ENCODE results near the gene HSPA1A.
A peak's percentile ranks its signal among the peaks of the same experiment; 100 is the strongest.

HSPA1A gene

DNA sequence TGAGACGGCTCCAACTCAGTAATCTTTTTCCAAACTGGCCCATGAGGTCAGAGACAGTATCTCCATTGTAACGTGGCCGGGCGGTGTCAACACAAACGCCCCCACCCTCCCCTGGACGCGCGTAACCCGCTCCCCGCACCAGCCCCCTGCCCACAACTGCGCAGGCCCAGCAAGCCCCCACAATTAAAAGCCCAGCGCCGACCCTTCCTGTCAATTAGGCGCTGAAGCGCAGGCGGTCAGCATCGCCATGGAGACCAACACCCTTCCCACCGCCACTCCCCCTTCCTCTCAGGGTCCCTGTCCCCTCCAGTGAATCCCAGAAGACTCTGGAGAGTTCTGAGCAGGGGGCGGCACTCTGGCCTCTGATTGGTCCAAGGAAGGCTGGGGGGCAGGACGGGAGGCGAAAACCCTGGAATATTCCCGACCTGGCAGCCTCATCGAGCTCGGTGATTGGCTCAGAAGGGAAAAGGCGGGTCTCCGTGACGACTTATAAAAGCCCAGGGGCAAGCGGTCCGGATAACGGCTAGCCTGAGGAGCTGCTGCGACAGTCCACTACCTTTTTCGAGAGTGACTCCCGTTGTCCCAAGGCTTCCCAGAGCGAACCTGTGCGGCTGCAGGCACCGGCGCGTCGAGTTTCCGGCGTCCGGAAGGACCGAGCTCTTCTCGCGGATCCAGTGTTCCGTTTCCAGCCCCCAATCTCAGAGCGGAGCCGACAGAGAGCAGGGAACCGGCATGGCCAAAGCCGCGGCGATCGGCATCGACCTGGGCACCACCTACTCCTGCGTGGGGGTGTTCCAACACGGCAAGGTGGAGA, at the start of gene HSPA1A, which contains the start of gene HSPA1L:
HSPA1A (plus strand) TSS at position 519 of the 814 bp plus-strand sequence; CDS start at position 733, 214 bp downstream.
HSPA1L (minus strand) TSS at position 259 of the 814 bp plus-strand sequence. CDS start 3,311 bp downstream, outside the sequence.
- peak within 1 kb of the TSS; percentile 17; the same call in 1 of the 2 replicates for H3K9ac ChIP-seq (ENCODE audit: low read length)
- peaks cover 16% of the 10 kb centered on the region for H3K4me1 ChIP-seq (ENCODE audit: low read length)
- no peaks in the 10 kb centered on the region for H4K20me1 ChIP-seq (ENCODE audit: insufficient read depth, low read length)
- TF ChIP-seq, protein P1, sequence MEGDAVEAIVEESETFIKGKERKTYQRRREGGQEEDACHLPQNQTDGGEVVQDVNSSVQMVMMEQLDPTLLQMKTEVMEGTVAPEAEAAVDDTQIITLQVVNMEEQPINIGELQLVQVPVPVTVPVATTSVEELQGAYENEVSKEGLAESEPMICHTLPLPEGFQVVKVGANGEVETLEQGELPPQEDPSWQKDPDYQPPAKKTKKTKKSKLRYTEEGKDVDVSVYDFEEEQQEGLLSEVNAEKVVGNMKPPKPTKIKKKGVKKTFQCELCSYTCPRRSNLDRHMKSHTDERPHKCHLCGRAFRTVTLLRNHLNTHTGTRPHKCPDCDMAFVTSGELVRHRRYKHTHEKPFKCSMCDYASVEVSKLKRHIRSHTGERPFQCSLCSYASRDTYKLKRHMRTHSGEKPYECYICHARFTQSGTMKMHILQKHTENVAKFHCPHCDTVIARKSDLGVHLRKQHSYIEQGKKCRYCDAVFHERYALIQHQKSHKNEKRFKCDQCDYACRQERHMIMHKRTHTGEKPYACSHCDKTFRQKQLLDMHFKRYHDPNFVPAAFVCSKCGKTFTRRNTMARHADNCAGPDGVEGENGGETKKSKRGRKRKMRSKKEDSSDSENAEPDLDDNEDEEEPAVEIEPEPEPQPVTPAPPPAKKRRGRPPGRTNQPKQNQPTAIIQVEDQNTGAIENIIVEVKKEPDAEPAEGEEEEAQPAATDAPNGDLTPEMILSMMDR (IDR thresholded peaks at IDR 0.05; ENCODE audit: low read depth, low read length) = no peak
- TF ChIP-seq EZH2phosphoT487 (IDR thresholded peaks at IDR 0.05; ENCODE audit: low read depth) = no peak
- no peaks in the 10 kb centered on the region for H3K79me2 ChIP-seq (ENCODE audit: low read length)
- H3K27ac ChIP-seq (ENCODE audit: low read length) = no peak within 1 kb of the TSS
- H3K9me3 ChIP-seq (ENCODE audit: insufficient read depth, low read length) = no peaks in the 10 kb centered on the region
- H3K4me3 ChIP-seq (ENCODE audit: low read length) = peak within 1 kb of the TSS; percentile 51
- no peak within 1 kb of the TSS; the same call in 1 of the 2 replicates for H2AFZ ChIP-seq (ENCODE audit: low read depth, low read length)
- H3K4me2 ChIP-seq (ENCODE audit: low read length) = peak within 1 kb of the TSS; percentile 65
- H3K27me3 ChIP-seq (ENCODE audit: low read depth, low read length) = no peaks in the 10 kb centered on the region
- no peaks in the 10 kb centered on the region for H3K36me3 ChIP-seq (replicated peaks; ENCODE audit: low read depth, low read length)

DNA sequence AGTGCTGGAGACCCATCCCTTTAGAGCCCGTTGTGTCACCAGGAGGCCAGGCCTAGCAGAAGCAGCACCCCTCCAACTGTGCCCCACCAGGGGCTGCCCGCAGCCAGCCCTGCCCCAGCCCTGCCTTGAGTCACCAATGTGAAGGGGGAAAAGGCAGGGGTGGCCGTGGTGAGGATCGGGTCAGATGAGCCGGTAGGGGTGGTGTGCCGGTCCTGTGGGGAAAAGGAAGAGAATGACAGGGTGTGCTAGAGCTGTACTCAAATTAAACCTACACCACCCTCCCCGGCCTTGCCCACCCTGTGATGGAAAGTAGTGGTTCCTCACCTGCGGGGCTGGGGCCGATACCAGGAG, 49.8 kb upstream of the HSPA1A start:
- TF ChIP-seq EZH2phosphoT487 (IDR thresholded peaks at IDR 0.05; ENCODE audit: low read depth) = no peak
- TF ChIP-seq, protein P1 (IDR thresholded peaks at IDR 0.05; ENCODE audit: low read depth, low read length) = no peak
- Histone ChIP-seq H3K4me3 (ENCODE audit: low read length) (no peak overlapping the region), H4K20me1 (ENCODE audit: insufficient read depth, low read length) (no peaks in the 10 kb centered on the region), H3K79me2 (ENCODE audit: low read length) (no peaks in the 10 kb centered on the region), H3K9me3 (ENCODE audit: insufficient read depth, low read length) (no peaks in the 10 kb centered on the region), H3K9ac (ENCODE audit: low read length) (no peak overlapping the region), H2AFZ (ENCODE audit: low read depth, low read length) (no peak overlapping the region), H3K4me2 (ENCODE audit: low read length) (no peak overlapping the region), H3K36me3 (replicated peaks; ENCODE audit: low read depth, low read length) (peaks cover 4% of the 10 kb centered on the region), H3K27me3 (ENCODE audit: low read depth, low read length) (no peaks in the 10 kb centered on the region), H3K4me1 (ENCODE audit: low read length) (no peaks in the 10 kb centered on the region), H3K27ac (ENCODE audit: low read length) (no peak overlapping the region)

DNA sequence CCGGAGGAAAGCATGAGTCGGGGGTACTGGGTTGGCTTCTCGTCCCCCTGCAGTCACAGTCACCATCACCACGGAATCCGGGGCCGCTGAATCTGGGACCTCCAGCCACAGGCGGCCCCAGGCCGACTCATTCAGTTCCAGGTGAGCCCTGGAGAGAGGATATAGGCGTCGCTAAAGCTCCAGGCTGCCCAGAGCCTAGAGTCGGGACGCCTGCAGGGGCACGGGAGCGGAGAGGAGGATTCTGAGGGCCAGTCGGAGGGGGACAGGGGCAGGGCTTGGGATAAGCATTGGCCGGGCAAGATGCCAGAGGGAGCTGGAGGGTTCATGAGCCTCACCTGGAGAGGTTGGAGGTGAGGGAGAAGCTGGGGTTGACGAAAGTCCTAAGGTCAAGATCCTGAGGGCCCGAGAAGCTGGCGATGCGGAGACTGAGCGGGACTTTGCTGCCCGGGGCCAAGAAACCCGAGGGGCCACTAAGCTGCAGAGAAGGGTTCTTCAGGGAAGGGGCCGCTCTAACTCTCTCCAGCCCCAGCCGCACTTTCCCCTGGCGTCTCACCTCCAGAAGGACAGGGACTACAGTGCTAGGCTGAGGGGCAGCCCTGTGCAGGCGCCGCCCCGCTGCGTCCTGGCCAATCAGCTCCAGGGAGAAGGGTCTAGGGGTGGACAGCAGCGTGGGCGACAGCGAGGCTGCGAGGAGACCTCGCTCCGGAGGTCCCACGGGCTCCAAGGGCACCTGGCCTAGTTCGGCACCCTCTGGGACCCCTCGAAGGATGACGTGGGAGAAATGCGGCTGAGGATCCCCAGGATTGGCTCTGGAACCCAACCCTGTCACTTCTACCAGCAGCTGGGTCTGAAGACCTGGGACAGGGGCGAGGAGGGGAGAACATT, 49.2 kb upstream of the HSPA1A start:
- H4K20me1 ChIP-seq (ENCODE audit: insufficient read depth, low read length) = no peaks in the 10 kb centered on the region
- no peak overlapping the region for H3K27ac ChIP-seq (ENCODE audit: low read length)
- no peak overlapping the region for H3K9ac ChIP-seq (ENCODE audit: low read length)
- H3K36me3 ChIP-seq (replicated peaks; ENCODE audit: low read depth, low read length) = peaks cover 4% of the 10 kb centered on the region
- H3K79me2 ChIP-seq (ENCODE audit: low read length) = no peaks in the 10 kb centered on the region
- H3K9me3 ChIP-seq (ENCODE audit: insufficient read depth, low read length) = no peaks in the 10 kb centered on the region
- H3K27me3 ChIP-seq (ENCODE audit: low read depth, low read length) = no peaks in the 10 kb centered on the region
- H3K4me1 ChIP-seq (ENCODE audit: low read length) = no peaks in the 10 kb centered on the region
- H3K4me3 ChIP-seq (ENCODE audit: low read length) = no peak overlapping the region
- no peak overlapping the region for H2AFZ ChIP-seq (ENCODE audit: low read depth, low read length)
- no peak for TF ChIP-seq EZH2phosphoT487 (IDR thresholded peaks at IDR 0.05; ENCODE audit: low read depth)
- TF ChIP-seq, protein P1 (IDR thresholded peaks at IDR 0.05; ENCODE audit: low read depth, low read length) = no peak
- H3K4me2 ChIP-seq (ENCODE audit: low read length) = no peak overlapping the region

All from OCI-LY3 (cell line).